OCI-LY7 (cell line): Measurements from ENCODE around the gene COL9A3. TPM values are rescaled to one million over a fixed set of nuclear protein-coding genes. Genes with fewer than 3 reads are reported as not detected.

Experiments
- BruUV-seq: library from RNA; stranded (reverse); fragments of 400-500 nt; replicated peaks from 2 replicates; lab custom pipeline; 2021; lab: Mats Ljungman, UMichigan
- CTCF ChIA-PET: fragments of 300-600 bp; sonication (Branson Sonifier 250); formaldehyde crosslinking; loops from one replicate; lab custom pipeline; 2022; ENCODE audit warnings: antibody characterized with exemption; ENCODE audit not compliant: unreplicated experiment; lab: Charles Lee
- POLR2A ChIA-PET: fragments of 300-600 bp; sonication (Branson Sonifier 250); formaldehyde crosslinking; loops from one replicate; lab custom pipeline; 2022; ENCODE audit warnings: antibody characterized with exemption; lab: Charles Lee
- DNase-seq: peaks from one replicate; pipeline ENCODE4 v3.0.0-alpha.2; 2015; ENCODE audit warnings: low spot score
- H2AFZ ChIP-seq: fragments of 200-600 bp; sonication (generic), shearing (Covaris generic); 2 replicates; pipeline ENCODE4 v1.6.1; 2014; ENCODE audit warnings: mild to moderate bottlenecking, antibody characterized with exemption, low read length, moderate library complexity
- H3K27ac ChIP-seq: fragments of 200-600 bp; sonication (generic); 2 replicates; pipeline ENCODE4 v1.5.1; 2014; ENCODE audit warnings: mixed run types, low read depth, mild to moderate bottlenecking, moderate library complexity, low read length, inconsistent platforms; ENCODE audit not compliant: poor library complexity, severe bottlenecking
- H3K36me3 ChIP-seq: fragments of 200-600 bp; sonication (generic); 2 replicates; pipeline ENCODE4 v1.6.1; 2014; ENCODE audit warnings: mild to moderate bottlenecking, antibody characterized with exemption, low read length, moderate library complexity, mixed read lengths; ENCODE audit not compliant: insufficient read depth
- H3K4me1 ChIP-seq: fragments of 200-600 bp; sonication (generic); 2 replicates; pipeline ENCODE4 v1.5.1; 2014; ENCODE audit warnings: mild to moderate bottlenecking, low read length; ENCODE audit not compliant: insufficient read depth, poor library complexity, severe bottlenecking
- H3K4me2 ChIP-seq: fragments of 200-600 bp; sonication (generic); 2 replicates; pipeline ENCODE4 v1.6.1; 2014; ENCODE audit warnings: mild to moderate bottlenecking, low read length
- H3K4me3 ChIP-seq: fragments of 200-600 bp; sonication (generic); 2 replicates; pipeline ENCODE4 v1.5.1; 2014; ENCODE audit warnings: mild to moderate bottlenecking, low read depth, low read length; ENCODE audit not compliant: poor library complexity, severe bottlenecking
- H3K79me2 ChIP-seq: fragments of 200-600 bp; sonication (generic); 2 replicates; pipeline ENCODE4 v1.6.1; 2016; ENCODE audit warnings: low read depth, mild to moderate bottlenecking, low read length, moderate library complexity, mixed read lengths; ENCODE audit not compliant: insufficient read depth
- H3K9me2 ChIP-seq: fragments of 200-600 bp; sonication (generic); 2 replicates; pipeline ENCODE4 v1.6.1; 2016; ENCODE audit warnings: mild to moderate bottlenecking, low read length, mixed read lengths; ENCODE audit not compliant: insufficient read depth
- H3K9me3 ChIP-seq: fragments of 200-600 bp; sonication (generic); 2 replicates; pipeline ENCODE4 v1.6.1; 2014; ENCODE audit warnings: mild to moderate bottlenecking, mixed run types, low read length, mixed read lengths
- H4K20me1 ChIP-seq: fragments of 200-600 bp; sonication (generic); 2 replicates; pipeline ENCODE4 v1.6.1; 2014; ENCODE audit warnings: mild to moderate bottlenecking, antibody characterized with exemption, low read length, moderate library complexity, mixed read lengths; ENCODE audit not compliant: insufficient read depth
- CTCF ChIP-seq: fragments of 200-600 bp; sonication (generic); conservative IDR thresholded peaks from 2 replicates; pipeline ENCODE4 v1.5.1; 2014; ENCODE audit warnings: mild to moderate bottlenecking, antibody characterized with exemption, low read length, moderate library complexity, mixed read lengths
- EZH2phosphoT487 ChIP-seq: fragments of 200-600 bp; sonication (generic); IDR thresholded peaks from 2 replicates; pipeline ENCODE4 v1.6.1; 2018; ENCODE audit warnings: low read depth, borderline replicate concordance, mild to moderate bottlenecking, mixed run types, antibody characterized with exemption, low read length, moderate library complexity, mixed read lengths
- intact Hi-C: fragments of 100-400 bp; cut with micrococcal nuclease; formaldehyde crosslinking; loops from one replicate; pipeline ENCODE4 v1.10.0; 2022; ENCODE audit not compliant: unreplicated experiment
- total RNA-seq, 2 experiments: library from RNA; depleted of rRNA in 1 of 2; stranded (reverse); fragments of >200 nt in 1 of 2; shearing (Covaris generic) in 1 of 2; gene quantifications; 2 replicates each; pipeline ENCODE4 v1.2.3, GENCODE V29; 2014 to 2022

COL9A3 gene
- total RNA-seq, 2 experiments from 2014 or later: 1.7 to 5.2 TPM

GRCh38 chr20:62804021-62804626 is 12.7 kb upstream of the COL9A3 start:
- Histone ChIP-seq H3K9me2 (no peaks in the 10 kb centered on the region), H3K4me2 (peak overlapping the region; percentile 94), H4K20me1 (no peaks in the 10 kb centered on the region), H3K4me3 (peak overlapping the region; percentile 95), H3K9me3 (no peaks in the 10 kb centered on the region), H3K36me3 (peaks cover 55% of the 10 kb centered on the region), H3K4me1 (peaks cover 35% of the 10 kb centered on the region), H3K79me2 (peaks cover 24% of the 10 kb centered on the region), H3K27ac (peak overlapping the region; percentile 60), H2AFZ (peak overlapping the region; percentile 81)
- peak; percentile 61 for DNase-seq
- intact Hi-C loops: no loop called here
- no TSS peak for BruUV-seq
- TF ChIP-seq EZH2phosphoT487: no peak
- TF ChIP-seq CTCF: 0 out of 2 replicates have a peak, but pooled peaks have one; percentile 22
- ChIA-PET POLR2A (no interaction called here), CTCF (no interaction called here)

GRCh38 chr20:62804627-62805154 is 12.2 kb upstream of the COL9A3 start, which contains the start of gene OGFR:
TSS of gene OGFR (plus strand) at chr20:62804835. CDS start at chr20:62804860, 25 bp downstream.
- peak within 1 kb of the TSS; percentile 68 for H3K27ac ChIP-seq
- CTCF ChIA-PET: no interaction called here
- POLR2A ChIA-PET: no interaction called here
- intact Hi-C loops: no loop called here
- no peaks in the 10 kb centered on the region for H3K9me2 ChIP-seq
- no peaks in the 10 kb centered on the region for H3K9me3 ChIP-seq
- no peaks in the 10 kb centered on the region for H4K20me1 ChIP-seq
- H3K36me3 ChIP-seq: peaks cover 55% of the 10 kb centered on the region
- BruUV-seq: no TSS peak
- H2AFZ ChIP-seq: peak within 1 kb of the TSS; percentile 81
- peaks cover 24% of the 10 kb centered on the region for H3K79me2 ChIP-seq
- DNase-seq: peak; percentile 84
- peaks cover 35% of the 10 kb centered on the region for H3K4me1 ChIP-seq
- TF ChIP-seq EZH2phosphoT487: no peak
- TF ChIP-seq CTCF: no peak
- H3K4me3 ChIP-seq: peak within 1 kb of the TSS; percentile 95
- H3K4me2 ChIP-seq: peak within 1 kb of the TSS; percentile 94

GRCh38 chr20:62805155-62805710 is 11.6 kb upstream of the COL9A3 start:
- ChIA-PET CTCF (no interaction called here), POLR2A (no interaction called here)
- DNase-seq: peak; percentile 63
- H3K9me2 ChIP-seq: no peaks in the 10 kb centered on the region
- no peaks in the 10 kb centered on the region for H3K9me3 ChIP-seq
- TF ChIP-seq CTCF (no peak), EZH2phosphoT487 (no peak)
- no peaks in the 10 kb centered on the region for H4K20me1 ChIP-seq
- H3K36me3 ChIP-seq: peaks cover 55% of the 10 kb centered on the region
- peaks cover 35% of the 10 kb centered on the region for H3K4me1 ChIP-seq
- H3K4me3 ChIP-seq: peak overlapping the region; percentile 95
- no peak overlapping the region for H2AFZ ChIP-seq
- H3K4me2 ChIP-seq: peak overlapping the region; percentile 81
- peaks cover 24% of the 10 kb centered on the region for H3K79me2 ChIP-seq
- intact Hi-C loops: no loop called here
- peak overlapping the region; percentile 68 for H3K27ac ChIP-seq
- no TSS peak for BruUV-seq
